Liver (tissue), 9 donors: ENCODE data around the gene WDFY1. TPM values are rescaled to one million over a fixed set of nuclear protein-coding genes. Genes with fewer than 3 reads are reported as not detected.

Experiments used
- DNase-seq: peaks from one replicate; pipeline ENCODE4 v3.0.0-alpha.2; 2017; ENCODE audit warnings: low spot score
- H3K27ac ChIP-seq, 2 donors: one replicate each; pipeline ENCODE4 v1.7.0; 2013; ENCODE audit warnings: inconsistent platforms in 2 of 2, low read length in 2 of 2, control low read depth in 1 of 2, low read depth in 1 of 2, mild to moderate bottlenecking in 1 of 2
- H3K27me3 ChIP-seq, 4 donors: one replicate each; pipeline versions ENCODE4 v1.6.1 to v1.7.0; 2013; ENCODE audit warnings: low read length in 3 of 4, inconsistent platforms in 1 of 4, mild to moderate bottlenecking in 1 of 4, moderate library complexity in 1 of 4; ENCODE audit not compliant: control insufficient read depth in 4 of 4, insufficient read depth in 4 of 4
- H3K36me3 ChIP-seq, 4 donors: one replicate each; pipeline versions ENCODE4 v1.6.1 to v1.7.0; 2013; ENCODE audit warnings: low read length in 3 of 4, mild to moderate bottlenecking in 3 of 4, low read depth in 1 of 4, moderate library complexity in 1 of 4; ENCODE audit not compliant: control insufficient read depth in 4 of 4, insufficient read depth in 3 of 4
- H3K4me1 ChIP-seq, 4 donors: one replicate each; pipeline versions ENCODE4 v1.6.1 to v1.7.0; 2013; ENCODE audit warnings: low read length in 3 of 4, mild to moderate bottlenecking in 3 of 4, moderate library complexity in 1 of 4; ENCODE audit not compliant: control insufficient read depth in 4 of 4, insufficient read depth in 4 of 4
- H3K4me3 ChIP-seq, 3 donors: one replicate each; pipeline versions ENCODE4 v1.6.1 to v1.7.0; 2013; ENCODE audit warnings: low read length in 3 of 3, control low read depth in 1 of 3, low read depth in 1 of 3, mild to moderate bottlenecking in 1 of 3
- H3K9ac ChIP-seq, 2 donors: one replicate each; pipeline ENCODE4 v1.7.0; 2013; ENCODE audit warnings: low read length in 2 of 2, mild to moderate bottlenecking in 2 of 2, moderate library complexity in 2 of 2, control low read depth in 1 of 2, low read depth in 1 of 2
- H3K9me3 ChIP-seq, 4 donors: one replicate each; pipeline versions ENCODE4 v1.6.1 to v1.7.0; 2013; ENCODE audit warnings: low read length in 3 of 4; ENCODE audit not compliant: control insufficient read depth in 4 of 4
- EGR1 ChIP-seq, 2 donors: IDR thresholded peaks; 2 replicates each; pipeline ENCODE4 v1.6.1; 2016 to 2018; ENCODE audit warnings: antibody characterized with exemption in 2 of 2, low read depth in 2 of 2
- FOXA1 ChIP-seq: IDR thresholded peaks from 2 replicates; pipeline ENCODE4 v1.6.1; 2016; ENCODE audit warnings: antibody characterized with exemption
- FOXA2 ChIP-seq: IDR thresholded peaks from 2 replicates; pipeline ENCODE4 v1.6.1; 2016; ENCODE audit warnings: antibody characterized with exemption
- GABPA ChIP-seq, 2 donors: IDR thresholded peaks in 1 of 2; conservative IDR thresholded peaks in 1 of 2; 2 replicates each; pipeline ENCODE4 v1.6.1; 2016; ENCODE audit warnings: antibody characterized with exemption in 2 of 2, mild to moderate bottlenecking in 1 of 2, moderate library complexity in 1 of 2
- HNF4A ChIP-seq, 2 donors: conservative IDR thresholded peaks; 2 replicates each; pipeline ENCODE4 v1.6.1; 2016; ENCODE audit warnings: antibody characterized with exemption in 2 of 2, mild to moderate bottlenecking in 2 of 2
- HNF4G ChIP-seq: IDR thresholded peaks from 2 replicates; pipeline ENCODE4 v1.6.1; 2016; ENCODE audit warnings: antibody characterized with exemption
- JUND ChIP-seq, 2 donors: IDR thresholded peaks; 2 replicates each; pipeline ENCODE4 v1.6.1; 2016; ENCODE audit warnings: antibody characterized with exemption in 2 of 2
- NR2F2 ChIP-seq: IDR thresholded peaks from 2 replicates; pipeline ENCODE4 v1.6.1; 2016; ENCODE audit warnings: antibody characterized with exemption
- RAD21 ChIP-seq, 2 donors: IDR thresholded peaks; 2 replicates each; pipeline ENCODE4 v1.6.1; 2016; ENCODE audit warnings: antibody characterized with exemption in 2 of 2, mild to moderate bottlenecking in 2 of 2
- RXRA ChIP-seq, 2 donors: IDR thresholded peaks; 2 replicates each; pipeline ENCODE4 v1.6.1; 2017 to 2018; ENCODE audit warnings: antibody characterized with exemption in 2 of 2, mild to moderate bottlenecking in 1 of 2
- SP1 ChIP-seq: IDR thresholded peaks from 2 replicates; pipeline ENCODE4 v1.6.1; 2018; ENCODE audit warnings: antibody characterized with exemption, mild to moderate bottlenecking
- TAF1 ChIP-seq: conservative IDR thresholded peaks from 2 replicates; pipeline ENCODE4 v1.6.1; 2016; ENCODE audit warnings: antibody characterized with exemption, mild to moderate bottlenecking
- YY1 ChIP-seq: IDR thresholded peaks from 2 replicates; pipeline ENCODE4 v1.6.1; 2016; ENCODE audit warnings: antibody characterized with exemption, mild to moderate bottlenecking
- WGBS: extraction: QIAGEN DNeasy Blood & Tissue Kit; methylation state at CpG from one replicate; pipeline ENCODE4 v1.1.7; 2013; 5-methylcytosine and 5-hydroxymethylcytosine counted together
- polyA plus RNA-seq, 2 donors: library from polyadenylated mRNA; stranded (reverse) in 1 of 2; unstranded in 1 of 2; fragments of 200-250 nt in 1 of 2; fragments of >200 nt in 1 of 2; fragmentation: Nextera tagmentation in 1 of 2; extraction: Ambion mirVana in 1 of 2; gene quantifications; one replicate each; pipeline versions ENCODE4 v1.2.1 to v1.2.3, GENCODE V29; 2013 to 2015
- total RNA-seq, 2 donors: library from RNA; depleted of rRNA; stranded (reverse); fragments of >200 nt; gene quantifications; one replicate each; pipeline ENCODE4 v1.2.3, GENCODE V29; 2014
- TF ChIP-seq, protein P1 (sequence below): IDR thresholded peaks from 2 replicates; pipeline ENCODE4 v1.6.1; 2016; ENCODE audit warnings: antibody characterized with exemption
- TF ChIP-seq, protein P2 (sequence below): fragments of 150-350 bp; IDR thresholded peaks from 2 replicates; pipeline ENCODE4 v1.5.1; 2017; ENCODE audit warnings: improper control_type of control experiment, low read depth, low read length; ENCODE audit not compliant: missing input control
- TF ChIP-seq, protein P3 (sequence below): IDR thresholded peaks from 2 replicates; pipeline ENCODE4 v1.6.1; 2016; ENCODE audit warnings: antibody characterized with exemption
- TF ChIP-seq, protein P4 (sequence below): IDR thresholded peaks from 2 replicates; pipeline ENCODE4 v1.6.1; 2016; ENCODE audit warnings: antibody characterized with exemption, mild to moderate bottlenecking
- TF ChIP-seq, protein P5 (sequence below): IDR thresholded peaks from 2 replicates; pipeline ENCODE4 v1.6.1; 2016; ENCODE audit warnings: antibody characterized with exemption
- donor health status: healthy.
- donor health status: healthy.
- donor health status: healthy.
- donor health status: healthy.
- donor health status: healthy.

Gene WDFY1
- total and polyA plus RNA-seq, 4 donors: 12.0 to 34.2 (median 24.1) TPM

DNA sequence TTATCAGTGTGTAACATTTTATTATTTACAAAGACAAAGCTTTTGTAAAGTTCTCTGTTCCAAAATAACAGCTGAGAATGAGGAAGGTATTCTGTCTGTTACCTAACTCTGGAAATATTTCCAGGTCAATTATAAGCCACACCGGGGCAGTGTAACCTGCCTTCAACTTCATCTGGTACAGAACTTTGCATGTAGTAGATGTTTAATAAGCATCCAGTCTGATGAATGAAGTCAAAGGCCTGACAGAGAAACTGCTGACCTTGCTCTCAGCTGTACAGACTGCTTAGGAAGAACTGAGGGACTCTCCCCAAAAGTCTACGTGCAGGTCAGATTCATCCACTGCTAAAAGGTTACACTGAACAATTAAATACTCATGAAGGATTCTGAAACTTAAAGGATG lies 43.3 kb downstream of the WDFY1 start:
- no peak overlapping the region for H3K4me3 ChIP-seq
- H3K4me1 ChIP-seq: no peaks in the 10 kb centered on the region
- 33% methylated on average over 2 of the region's 2 CpGs for WGBS
- peak; percentile 27 for TF ChIP-seq TAF1
- TF ChIP-seq, protein P1, sequence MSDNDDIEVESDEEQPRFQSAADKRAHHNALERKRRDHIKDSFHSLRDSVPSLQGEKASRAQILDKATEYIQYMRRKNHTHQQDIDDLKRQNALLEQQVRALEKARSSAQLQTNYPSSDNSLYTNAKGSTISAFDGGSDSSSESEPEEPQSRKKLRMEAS: peak; percentile 17
- TF ChIP-seq RAD21 (IDR thresholded peaks at IDR 0.05): peak; percentile 86 to 87
- TF ChIP-seq FOXA2: no peak
- no peak for TF ChIP-seq SP1
- TF ChIP-seq HNF4G: peak; percentile 47
- no peak for TF ChIP-seq JUND (IDR thresholded peaks at IDR 0.05)
- TF ChIP-seq YY1: no peak
- peak; percentile 31 to 36 for TF ChIP-seq HNF4A (conservative IDR thresholded peaks at IDR 0.05)
- TF ChIP-seq NR2F2: no peak
- TF ChIP-seq, protein P2, sequence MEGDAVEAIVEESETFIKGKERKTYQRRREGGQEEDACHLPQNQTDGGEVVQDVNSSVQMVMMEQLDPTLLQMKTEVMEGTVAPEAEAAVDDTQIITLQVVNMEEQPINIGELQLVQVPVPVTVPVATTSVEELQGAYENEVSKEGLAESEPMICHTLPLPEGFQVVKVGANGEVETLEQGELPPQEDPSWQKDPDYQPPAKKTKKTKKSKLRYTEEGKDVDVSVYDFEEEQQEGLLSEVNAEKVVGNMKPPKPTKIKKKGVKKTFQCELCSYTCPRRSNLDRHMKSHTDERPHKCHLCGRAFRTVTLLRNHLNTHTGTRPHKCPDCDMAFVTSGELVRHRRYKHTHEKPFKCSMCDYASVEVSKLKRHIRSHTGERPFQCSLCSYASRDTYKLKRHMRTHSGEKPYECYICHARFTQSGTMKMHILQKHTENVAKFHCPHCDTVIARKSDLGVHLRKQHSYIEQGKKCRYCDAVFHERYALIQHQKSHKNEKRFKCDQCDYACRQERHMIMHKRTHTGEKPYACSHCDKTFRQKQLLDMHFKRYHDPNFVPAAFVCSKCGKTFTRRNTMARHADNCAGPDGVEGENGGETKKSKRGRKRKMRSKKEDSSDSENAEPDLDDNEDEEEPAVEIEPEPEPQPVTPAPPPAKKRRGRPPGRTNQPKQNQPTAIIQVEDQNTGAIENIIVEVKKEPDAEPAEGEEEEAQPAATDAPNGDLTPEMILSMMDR: peak; percentile 48
- TF ChIP-seq RXRA (IDR thresholded peaks at IDR 0.05): peak; percentile 47 to 67
- no peak for TF ChIP-seq FOXA1
- TF ChIP-seq, protein P3, sequence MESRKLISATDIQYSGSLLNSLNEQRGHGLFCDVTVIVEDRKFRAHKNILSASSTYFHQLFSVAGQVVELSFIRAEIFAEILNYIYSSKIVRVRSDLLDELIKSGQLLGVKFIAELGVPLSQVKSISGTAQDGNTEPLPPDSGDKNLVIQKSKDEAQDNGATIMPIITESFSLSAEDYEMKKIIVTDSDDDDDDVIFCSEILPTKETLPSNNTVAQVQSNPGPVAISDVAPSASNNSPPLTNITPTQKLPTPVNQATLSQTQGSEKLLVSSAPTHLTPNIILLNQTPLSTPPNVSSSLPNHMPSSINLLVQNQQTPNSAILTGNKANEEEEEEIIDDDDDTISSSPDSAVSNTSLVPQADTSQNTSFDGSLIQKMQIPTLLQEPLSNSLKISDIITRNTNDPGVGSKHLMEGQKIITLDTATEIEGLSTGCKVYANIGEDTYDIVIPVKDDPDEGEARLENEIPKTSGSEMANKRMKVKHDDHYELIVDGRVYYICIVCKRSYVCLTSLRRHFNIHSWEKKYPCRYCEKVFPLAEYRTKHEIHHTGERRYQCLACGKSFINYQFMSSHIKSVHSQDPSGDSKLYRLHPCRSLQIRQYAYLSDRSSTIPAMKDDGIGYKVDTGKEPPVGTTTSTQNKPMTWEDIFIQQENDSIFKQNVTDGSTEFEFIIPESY: no peak
- TF ChIP-seq EGR1 (IDR thresholded peaks at IDR 0.05; ENCODE audit: low read depth in 2 of 2): no peak
- TF ChIP-seq, protein P4, sequence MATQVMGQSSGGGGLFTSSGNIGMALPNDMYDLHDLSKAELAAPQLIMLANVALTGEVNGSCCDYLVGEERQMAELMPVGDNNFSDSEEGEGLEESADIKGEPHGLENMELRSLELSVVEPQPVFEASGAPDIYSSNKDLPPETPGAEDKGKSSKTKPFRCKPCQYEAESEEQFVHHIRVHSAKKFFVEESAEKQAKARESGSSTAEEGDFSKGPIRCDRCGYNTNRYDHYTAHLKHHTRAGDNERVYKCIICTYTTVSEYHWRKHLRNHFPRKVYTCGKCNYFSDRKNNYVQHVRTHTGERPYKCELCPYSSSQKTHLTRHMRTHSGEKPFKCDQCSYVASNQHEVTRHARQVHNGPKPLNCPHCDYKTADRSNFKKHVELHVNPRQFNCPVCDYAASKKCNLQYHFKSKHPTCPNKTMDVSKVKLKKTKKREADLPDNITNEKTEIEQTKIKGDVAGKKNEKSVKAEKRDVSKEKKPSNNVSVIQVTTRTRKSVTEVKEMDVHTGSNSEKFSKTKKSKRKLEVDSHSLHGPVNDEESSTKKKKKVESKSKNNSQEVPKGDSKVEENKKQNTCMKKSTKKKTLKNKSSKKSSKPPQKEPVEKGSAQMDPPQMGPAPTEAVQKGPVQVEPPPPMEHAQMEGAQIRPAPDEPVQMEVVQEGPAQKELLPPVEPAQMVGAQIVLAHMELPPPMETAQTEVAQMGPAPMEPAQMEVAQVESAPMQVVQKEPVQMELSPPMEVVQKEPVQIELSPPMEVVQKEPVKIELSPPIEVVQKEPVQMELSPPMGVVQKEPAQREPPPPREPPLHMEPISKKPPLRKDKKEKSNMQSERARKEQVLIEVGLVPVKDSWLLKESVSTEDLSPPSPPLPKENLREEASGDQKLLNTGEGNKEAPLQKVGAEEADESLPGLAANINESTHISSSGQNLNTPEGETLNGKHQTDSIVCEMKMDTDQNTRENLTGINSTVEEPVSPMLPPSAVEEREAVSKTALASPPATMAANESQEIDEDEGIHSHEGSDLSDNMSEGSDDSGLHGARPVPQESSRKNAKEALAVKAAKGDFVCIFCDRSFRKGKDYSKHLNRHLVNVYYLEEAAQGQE: no peak
- TF ChIP-seq, protein P5, sequence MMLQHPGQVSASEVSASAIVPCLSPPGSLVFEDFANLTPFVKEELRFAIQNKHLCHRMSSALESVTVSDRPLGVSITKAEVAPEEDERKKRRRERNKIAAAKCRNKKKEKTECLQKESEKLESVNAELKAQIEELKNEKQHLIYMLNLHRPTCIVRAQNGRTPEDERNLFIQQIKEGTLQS: no peak
- TF ChIP-seq GABPA (IDR thresholded peaks at IDR 0.05 in 1 of 2, conservative IDR thresholded peaks at IDR 0.05 in 1 of 2): no peak
- no peaks in the 10 kb centered on the region for H3K9me3 ChIP-seq
- no peaks in the 10 kb centered on the region for H3K27me3 ChIP-seq
- H3K36me3 ChIP-seq: peaks cover 4 to 18% (median 11%) of the 10 kb centered on the region in 4 donors
- DNase-seq: no peak
- H3K27ac ChIP-seq: no peak overlapping the region
- H3K9ac ChIP-seq: no peak overlapping the region
